SU-DHL-6 (cell line): ENCODE data around the gene KIF16B.

ENCODE experiments used
- H2AFZ ChIP-seq: fragments of 200-600 bp; sonication (generic); 2 replicates; pipeline ENCODE4 v1.6.1; 2014; ENCODE audit warnings: low read depth, mild to moderate bottlenecking, moderate library complexity, mixed read lengths, antibody characterized with exemption, low read length; ENCODE audit not compliant: severe bottlenecking
- H3F3A ChIP-seq: fragments of 200-600 bp; shearing (Covaris generic); 2 replicates; pipeline ENCODE4 v1.6.0; 2016; ENCODE audit warnings: antibody characterized with exemption, mild to moderate bottlenecking; ENCODE audit not compliant: insufficient read depth
- H3K27ac ChIP-seq: fragments of 200-600 bp; sonication (generic); 2 replicates; pipeline ENCODE4 v1.5.1; 2016; ENCODE audit warnings: low read depth, mild to moderate bottlenecking, low read length, moderate library complexity, mixed read lengths
- H3K27me3 ChIP-seq: fragments of 200-600 bp; sonication (generic), shearing (Covaris generic); 2 replicates; pipeline ENCODE4 v1.6.0; 2014; ENCODE audit warnings: mild to moderate bottlenecking, low read length
- H3K36me3 ChIP-seq: fragments of 200-600 bp; sonication (generic); 2 replicates; pipeline ENCODE4 v1.6.1; 2014; ENCODE audit warnings: mild to moderate bottlenecking, low read length, mixed read lengths
- H3K4me2 ChIP-seq: fragments of 300-600, 200-600 bp; shearing (Covaris generic), sonication (generic); 2 replicates; pipeline ENCODE4 v1.6.0; 2014; ENCODE audit warnings: low read length, low read depth, mild to moderate bottlenecking; ENCODE audit not compliant: poor library complexity, severe bottlenecking
- H3K4me3 ChIP-seq: fragments of 200-600 bp; sonication (generic); 2 replicates; pipeline ENCODE4 v1.5.1; 2014; ENCODE audit warnings: antibody characterized with exemption, low read length, mild to moderate bottlenecking, mixed read lengths; ENCODE audit not compliant: insufficient read depth, poor library complexity, severe bottlenecking
- H3K79me2 ChIP-seq: fragments of 200-600 bp; sonication (generic); 2 replicates; pipeline ENCODE4 v1.6.1; 2014; ENCODE audit warnings: mild to moderate bottlenecking, low read length, moderate library complexity; ENCODE audit not compliant: insufficient read depth
- H3K9ac ChIP-seq: fragments of 200-600 bp; sonication (generic); 2 replicates; pipeline ENCODE4 v1.7.0; 2014; ENCODE audit warnings: mild to moderate bottlenecking, low read length
- H3K9me2 ChIP-seq: fragments of 200-600 bp; sonication (generic); replicated peaks from 2 replicates; pipeline ENCODE4 v1.6.1; 2014; ENCODE audit warnings: low read length; ENCODE audit not compliant: insufficient read depth
- H3K9me3 ChIP-seq: fragments of 200-600 bp; sonication (generic); 2 replicates; pipeline ENCODE4 v1.6.1; 2014; ENCODE audit warnings: low read length, mixed read lengths; ENCODE audit not compliant: insufficient read depth
- H4K20me1 ChIP-seq: fragments of 200-600 bp; sonication (generic); 2 replicates; pipeline ENCODE4 v1.6.1; 2014; ENCODE audit warnings: low read depth, mild to moderate bottlenecking, antibody characterized with exemption, low read length, moderate library complexity, mixed read lengths
- CTCF ChIP-seq: fragments of 200-600 bp; sonication (generic); IDR thresholded peaks from one replicate; pipeline ENCODE4 v1.5.1; 2017; ENCODE audit warnings: antibody characterized with exemption, mild to moderate bottlenecking, low read length, moderate library complexity; ENCODE audit not compliant: insufficient read depth, poor library complexity, severe bottlenecking
- EZH2phosphoT487 ChIP-seq: fragments of 200-600 bp; sonication (generic), shearing (Covaris generic); conservative IDR thresholded peaks from 2 replicates; pipeline ENCODE4 v1.6.1; 2018; ENCODE audit warnings: mild to moderate bottlenecking, antibody characterized with exemption, low read length, moderate library complexity, mixed read lengths

The KIF16B gene

GRCh38 chr20:16541878-16542277 lies 31.4 kb downstream of the KIF16B start:
- no peaks in the 10 kb centered on the region for H3K27me3 ChIP-seq
- no peak overlapping the region for H3K27ac ChIP-seq
- no peak for TF ChIP-seq CTCF
- TF ChIP-seq EZH2phosphoT487 = no peak
- H3K9me3 ChIP-seq = no peaks in the 10 kb centered on the region
- H3K9ac ChIP-seq = no peak overlapping the region
- no peak overlapping the region for H3K4me3 ChIP-seq
- H3K36me3 ChIP-seq = no peaks in the 10 kb centered on the region
- no peaks in the 10 kb centered on the region for H4K20me1 ChIP-seq
- no peak overlapping the region for H2AFZ ChIP-seq
- H3K4me2 ChIP-seq = no peak overlapping the region
- no peaks in the 10 kb centered on the region for H3K79me2 ChIP-seq
- no peaks in the 10 kb centered on the region for H3K9me2 ChIP-seq
- H3F3A ChIP-seq = no peaks in the 10 kb centered on the region

- H3K9ac ChIP-seq = no peak overlapping the region
- no peaks in the 10 kb centered on the region for H3K9me2 ChIP-seq
- no peak for TF ChIP-seq CTCF
- TF ChIP-seq EZH2phosphoT487 = no peak
- no peaks in the 10 kb centered on the region for H3K9me3 ChIP-seq
- H2AFZ ChIP-seq = no peak overlapping the region
- no peak overlapping the region for H3K4me2 ChIP-seq
- no peaks in the 10 kb centered on the region for H3F3A ChIP-seq
- no peaks in the 10 kb centered on the region for H3K36me3 ChIP-seq
- no peaks in the 10 kb centered on the region for H4K20me1 ChIP-seq
- no peak overlapping the region for H3K4me3 ChIP-seq
- no peaks in the 10 kb centered on the region for H3K27me3 ChIP-seq
- no peak overlapping the region for H3K27ac ChIP-seq
- no peaks in the 10 kb centered on the region for H3K79me2 ChIP-seq
Measured at GRCh38 chr20:16541226-16541625, 32.0 kb downstream of the KIF16B start.

- Histone ChIP-seq H3K9me3 (no peaks in the 10 kb centered on the region), H3K9ac (no peak overlapping the region), H3K79me2 (no peaks in the 10 kb centered on the region), H4K20me1 (no peaks in the 10 kb centered on the region), H3K4me3 (no peak overlapping the region), H3K27me3 (no peaks in the 10 kb centered on the region), H2AFZ (no peak overlapping the region), H3K27ac (no peak overlapping the region), H3F3A (no peaks in the 10 kb centered on the region), H3K9me2 (no peaks in the 10 kb centered on the region), H3K36me3 (no peaks in the 10 kb centered on the region), H3K4me2 (no peak overlapping the region)
- TF ChIP-seq EZH2phosphoT487 (no peak), CTCF (no peak)
Measured at GRCh38 chr20:16539280-16540021, 33.8 kb downstream of the KIF16B start.
